Cortex of kidney (tissue), 1 donor: Measurements from ENCODE around the gene WDR35.
"Not testable (repeated sequence)": the region's sequence is repeated elsewhere in the genome, so short reads cannot be mapped to it uniquely, and the experiment has no call there.

ENCODE experiments used
- DNase-seq: peaks from one replicate; lab custom pipeline; 2025; lab: John Stamatoyannopoulos, UW

WDR35 gene

GRCh38 chr2:19894134-19894792, 95.6 kb downstream of the WDR35 start:
- no peak for DNase-seq

- DNase-seq = no peak
Measured at GRCh38 chr2:19893520-19894133, 96.3 kb downstream of the WDR35 start.

DNA sequence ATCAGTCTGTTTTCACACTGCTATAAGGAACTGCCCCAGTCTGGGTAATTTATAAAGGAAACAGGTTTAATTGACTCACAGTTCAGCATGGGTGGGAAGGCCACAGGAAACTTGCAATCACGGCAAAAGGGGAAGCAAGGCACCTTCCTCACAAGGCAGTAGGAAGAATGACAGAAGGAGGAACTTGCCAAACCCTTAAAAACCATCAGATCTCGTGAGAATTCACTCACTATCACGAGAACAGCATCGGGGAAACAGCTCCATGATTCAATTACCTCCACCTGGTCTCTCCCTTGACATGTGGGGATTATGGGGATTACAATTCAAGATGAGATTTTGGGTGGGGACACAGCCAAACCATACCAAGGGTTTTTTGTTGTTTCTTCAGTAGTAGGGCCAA, 97.9 kb downstream of the WDR35 start:
- not testable (repeated sequence) for DNase-seq

DNA sequence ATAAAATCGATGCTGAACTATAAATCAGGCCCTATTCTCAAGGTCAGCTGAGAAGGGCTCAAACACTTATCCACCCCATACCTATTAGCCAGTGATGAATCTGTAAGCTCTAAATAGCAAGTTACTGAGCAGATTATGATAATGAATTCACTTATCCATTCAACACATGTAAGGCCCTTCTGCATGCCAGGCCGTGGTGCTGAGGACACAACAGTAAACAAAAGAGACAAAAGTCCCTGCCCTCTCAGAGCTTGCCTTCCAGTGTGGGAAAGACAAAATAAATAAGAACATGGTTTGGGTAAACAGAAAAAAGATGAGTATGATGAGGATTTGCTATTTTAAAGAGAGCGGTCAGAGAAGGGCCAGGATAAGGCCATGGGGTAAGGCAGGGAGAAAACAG, 99.8 kb downstream of the WDR35 start:
- no peak for DNase-seq

GRCh38 chr2:19888831-19889230, 101.1 kb downstream of the WDR35 start:
- no peak for DNase-seq

GRCh38 chr2:19887510-19887909, 102.4 kb downstream of the WDR35 start:
- DNase-seq = no peak

DNA sequence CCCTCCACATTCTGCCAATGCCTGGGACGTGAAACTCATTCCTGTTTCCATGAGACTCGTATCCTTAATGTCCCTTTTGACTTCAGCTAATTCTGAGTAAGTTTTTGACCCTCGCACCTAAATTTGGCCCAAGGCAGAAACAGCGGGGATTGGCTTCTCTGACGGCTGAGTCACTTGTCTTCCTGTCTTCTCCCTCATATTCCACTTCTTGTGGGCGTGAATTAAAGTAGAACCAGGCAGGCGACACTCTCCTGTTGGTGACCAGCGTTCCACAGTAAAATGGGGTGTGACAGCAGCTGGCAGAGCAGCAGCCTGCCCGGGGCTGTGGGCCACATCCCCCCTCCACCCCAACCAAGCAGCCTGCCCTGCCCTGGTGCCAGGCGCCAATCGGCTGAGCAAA, 103.6 kb downstream of the WDR35 start:
- DNase-seq = no peak

DNA sequence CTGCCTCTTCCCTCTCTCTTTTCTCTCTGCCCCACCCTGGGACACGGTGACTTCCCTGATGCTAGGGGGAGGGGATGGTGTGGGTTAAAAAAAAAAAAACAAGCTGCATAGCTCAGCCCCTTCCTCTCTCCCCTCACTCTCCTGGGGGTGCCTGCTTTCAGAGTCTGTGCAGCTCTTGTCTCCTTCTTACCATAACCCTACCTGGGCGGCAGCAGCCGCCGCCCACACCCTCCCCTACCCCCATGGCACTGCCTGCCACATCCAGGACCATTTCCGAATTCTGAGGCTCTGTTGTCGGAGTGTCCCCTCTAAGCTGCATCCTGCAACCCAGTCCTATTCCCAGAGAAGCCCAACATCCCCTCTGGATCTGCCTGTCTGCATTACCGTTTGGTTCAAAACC, 104.1 kb downstream of the WDR35 start:
- no peak for DNase-seq

- no peak for DNase-seq
Measured at GRCh38 chr2:19883971-19884720, 105.8 kb downstream of the WDR35 start.

- no peak for DNase-seq
Measured at GRCh38 chr2:19883486-19883885, 106.4 kb downstream of the WDR35 start.

GRCh38 chr2:19882286-19882685, 107.6 kb downstream of the WDR35 start:
- no peak for DNase-seq

- DNase-seq = no peak
Measured at GRCh38 chr2:19881908-19882265, 108.0 kb downstream of the WDR35 start.

- no peak for DNase-seq
Measured at GRCh38 chr2:19881221-19881907, 108.5 kb downstream of the WDR35 start.

DNA sequence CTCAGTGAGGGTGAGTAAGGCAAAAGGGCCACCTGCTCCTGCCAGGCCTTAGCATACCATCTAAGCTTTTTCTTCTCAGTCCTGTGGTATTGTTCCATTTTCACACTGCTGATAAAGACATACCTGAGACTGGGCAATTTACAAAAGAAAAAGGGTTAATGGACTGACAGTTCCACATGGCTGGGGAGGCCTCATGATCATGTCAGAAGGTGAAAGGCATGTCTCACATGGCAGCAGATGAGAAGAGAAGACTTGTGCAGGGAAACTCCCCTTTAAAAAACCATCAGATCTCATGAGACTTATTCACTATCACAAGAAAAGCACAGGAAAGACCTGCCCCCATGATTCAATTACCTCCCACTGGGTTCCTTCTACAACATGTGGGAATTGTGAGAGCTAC, 109.7 kb downstream of the WDR35 start:
- DNase-seq = not testable (repeated sequence)

- no peak for DNase-seq
Measured at GRCh38 chr2:19879120-19879519, 110.8 kb downstream of the WDR35 start.

DNA sequence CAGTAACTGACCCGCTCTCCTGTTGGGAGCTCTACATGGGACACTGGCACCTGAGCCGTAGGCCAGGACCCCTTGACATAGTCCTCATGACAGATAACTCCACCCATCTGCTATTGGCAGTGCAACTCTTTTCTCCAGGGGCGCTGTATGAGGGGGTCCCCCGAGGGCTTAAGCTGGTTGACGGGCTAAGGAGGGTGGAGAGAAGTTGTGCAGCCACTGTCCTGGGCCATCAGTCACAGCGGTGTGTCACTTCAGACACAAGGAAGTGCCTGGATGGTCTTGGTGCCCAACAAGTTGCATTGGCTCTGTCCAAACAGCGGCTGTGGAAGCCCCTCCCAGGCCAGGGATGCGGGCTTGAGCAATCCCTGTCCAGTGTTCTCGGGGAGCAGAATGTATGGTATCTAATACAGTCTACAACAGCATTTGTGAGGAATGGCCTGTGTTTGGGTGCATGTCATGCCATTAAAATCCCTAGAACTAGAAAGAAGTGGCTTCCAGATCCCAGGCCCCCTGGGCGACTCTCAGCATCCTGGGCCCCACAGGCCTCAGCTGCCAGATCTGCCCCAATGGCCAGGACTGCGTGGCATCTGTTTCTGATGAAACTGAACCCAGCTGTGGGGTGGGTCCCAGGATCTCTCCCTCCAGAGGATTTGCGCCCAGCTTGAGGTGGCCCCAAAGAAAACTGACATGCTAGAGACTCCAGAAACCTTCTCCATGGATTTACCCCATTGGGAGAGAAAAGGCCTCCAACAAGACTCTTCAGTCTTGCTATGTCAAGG, 111.4 kb downstream of the WDR35 start:
- no peak for DNase-seq

DNA sequence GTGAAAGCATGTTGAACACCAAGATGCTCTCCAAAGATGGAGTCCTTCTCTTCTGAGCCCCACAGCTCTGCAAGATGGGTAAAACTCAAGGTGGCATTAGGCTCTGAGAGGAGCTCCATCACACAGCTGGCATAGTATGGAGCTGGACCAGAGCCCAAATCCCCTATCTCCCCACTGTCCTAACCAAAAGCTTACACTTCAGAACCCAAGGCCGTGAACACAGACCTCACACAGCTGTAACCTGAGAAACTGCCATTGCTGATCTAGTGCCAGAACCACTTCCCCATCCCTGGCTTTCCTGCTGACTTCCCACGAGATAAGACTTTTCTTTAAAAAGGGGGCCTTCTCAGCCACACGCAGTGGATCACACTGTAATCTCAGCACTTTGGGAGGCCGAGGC, 113.2 kb downstream of the WDR35 start:
- no peak for DNase-seq

DNA sequence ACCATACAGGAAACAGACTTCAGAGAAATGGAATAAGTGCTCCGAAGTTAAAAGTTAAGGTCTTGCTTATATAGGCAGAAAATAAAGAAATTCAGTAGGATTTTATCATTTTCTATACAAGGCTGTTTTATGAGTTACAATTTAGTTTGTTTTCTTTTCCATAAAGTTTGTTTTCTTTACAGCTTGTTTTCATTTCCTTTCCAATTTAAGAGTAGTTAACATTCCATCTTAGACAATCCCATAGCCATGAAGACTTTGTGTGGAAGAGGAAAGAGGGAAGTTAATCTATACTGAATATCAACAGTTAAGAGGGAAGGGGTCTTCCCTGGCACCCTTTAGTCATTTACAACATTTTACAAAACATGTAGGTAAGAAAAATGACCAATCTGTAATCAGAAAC, 114.6 kb downstream of the WDR35 start:
- no peak for DNase-seq

DNA sequence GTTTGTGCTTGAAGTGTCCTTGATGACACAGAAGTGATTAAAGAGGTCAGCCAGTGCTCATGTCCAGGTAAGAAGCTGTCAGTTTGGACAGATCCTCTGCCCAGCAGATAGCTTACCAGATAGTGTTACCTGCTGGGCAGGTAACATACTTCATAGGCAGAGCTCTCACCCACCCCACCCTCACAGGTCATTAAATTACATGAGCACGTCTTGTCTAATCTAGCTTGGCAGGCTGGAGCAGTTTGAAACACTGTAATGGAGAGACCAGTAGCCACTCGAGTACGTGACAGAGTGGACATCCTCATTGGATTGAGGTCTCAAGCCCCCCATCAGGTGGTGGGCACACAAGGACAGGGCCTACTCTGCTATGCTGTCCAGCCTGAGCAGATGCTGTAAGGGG, 115.2 kb downstream of the WDR35 start:
- no peak for DNase-seq

- no peak for DNase-seq
Measured at GRCh38 chr2:19873014-19873413, 116.9 kb downstream of the WDR35 start.

GRCh38 chr2:19872302-19872701, 117.6 kb downstream of the WDR35 start:
- DNase-seq = no peak

GRCh38 chr2:19871836-19872235, 118.1 kb downstream of the WDR35 start:
- no peak for DNase-seq
